Chondrocyte (in vitro differentiated cells): ENCODE results near the gene PCDHGB5. TPM values are rescaled to one million over a fixed set of nuclear protein-coding genes. Genes with fewer than 3 reads are reported as not detected.

ENCODE experiments used
- DNase-seq: peaks from one replicate; pipeline ENCODE4 v3.0.0; 2021; ENCODE audit warnings: mixed read lengths, low spot score
- H3K27ac Mint-ChIP-seq: one replicate; pipeline ENCODE4 v1.8.0; 2021; ENCODE audit warnings: mild to moderate bottlenecking, moderate library complexity, mixed read lengths; ENCODE audit not compliant: unreplicated experiment
- H3K27me3 Mint-ChIP-seq: 2 replicates; pipeline ENCODE4 v1.8.0; 2021; ENCODE audit warnings: low read depth, mixed read lengths
- H3K36me3 Mint-ChIP-seq: 2 replicates; pipeline ENCODE4 v1.8.0; 2021; ENCODE audit warnings: low read depth, mixed read lengths
- H3K4me1 Mint-ChIP-seq: 2 replicates; pipeline ENCODE4 v1.8.0; 2021; ENCODE audit warnings: low read depth, mild to moderate bottlenecking, mixed read lengths
- H3K4me3 Mint-ChIP-seq: one replicate; pipeline ENCODE4 v1.8.0; 2021; ENCODE audit warnings: mild to moderate bottlenecking, moderate library complexity, mixed read lengths; ENCODE audit not compliant: unreplicated experiment
- H3K9me3 Mint-ChIP-seq: 2 replicates; pipeline ENCODE4 v1.8.0; 2021; ENCODE audit warnings: low read depth, mixed read lengths
- total RNA-seq: library from RNA; stranded (reverse); gene quantifications from 3 replicates; pipeline ENCODE4 v1.2.1, GENCODE V29; 2021
- TF ChIP-seq, protein P1 (sequence below): fragments of 200-600 bp; sonication (generic); IDR thresholded peaks from 2 replicates; pipeline ENCODE4 v1.5.0; 2021; ENCODE audit warnings: antibody characterized with exemption, mild to moderate bottlenecking, moderate library complexity

PCDHGB5 gene
- total RNA-seq, 1 donor from 2014 or later: 1.1 TPM

- Mint-ChIP-seq H3K9me3 (peaks cover 16% of the 10 kb centered on the region), H3K4me1 (peaks cover 4% of the 10 kb centered on the region), H3K4me3 (no peak overlapping the region), H3K27me3 (no peaks in the 10 kb centered on the region), H3K27ac (no peak overlapping the region), H3K36me3 (peaks cover 11% of the 10 kb centered on the region)
- TF ChIP-seq, protein P1, sequence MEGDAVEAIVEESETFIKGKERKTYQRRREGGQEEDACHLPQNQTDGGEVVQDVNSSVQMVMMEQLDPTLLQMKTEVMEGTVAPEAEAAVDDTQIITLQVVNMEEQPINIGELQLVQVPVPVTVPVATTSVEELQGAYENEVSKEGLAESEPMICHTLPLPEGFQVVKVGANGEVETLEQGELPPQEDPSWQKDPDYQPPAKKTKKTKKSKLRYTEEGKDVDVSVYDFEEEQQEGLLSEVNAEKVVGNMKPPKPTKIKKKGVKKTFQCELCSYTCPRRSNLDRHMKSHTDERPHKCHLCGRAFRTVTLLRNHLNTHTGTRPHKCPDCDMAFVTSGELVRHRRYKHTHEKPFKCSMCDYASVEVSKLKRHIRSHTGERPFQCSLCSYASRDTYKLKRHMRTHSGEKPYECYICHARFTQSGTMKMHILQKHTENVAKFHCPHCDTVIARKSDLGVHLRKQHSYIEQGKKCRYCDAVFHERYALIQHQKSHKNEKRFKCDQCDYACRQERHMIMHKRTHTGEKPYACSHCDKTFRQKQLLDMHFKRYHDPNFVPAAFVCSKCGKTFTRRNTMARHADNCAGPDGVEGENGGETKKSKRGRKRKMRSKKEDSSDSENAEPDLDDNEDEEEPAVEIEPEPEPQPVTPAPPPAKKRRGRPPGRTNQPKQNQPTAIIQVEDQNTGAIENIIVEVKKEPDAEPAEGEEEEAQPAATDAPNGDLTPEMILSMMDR: no peak
- no peak for DNase-seq
Measured at GRCh38 chr5:141439411-141440141, 41.8 kb downstream of the PCDHGB5 start.

DNA sequence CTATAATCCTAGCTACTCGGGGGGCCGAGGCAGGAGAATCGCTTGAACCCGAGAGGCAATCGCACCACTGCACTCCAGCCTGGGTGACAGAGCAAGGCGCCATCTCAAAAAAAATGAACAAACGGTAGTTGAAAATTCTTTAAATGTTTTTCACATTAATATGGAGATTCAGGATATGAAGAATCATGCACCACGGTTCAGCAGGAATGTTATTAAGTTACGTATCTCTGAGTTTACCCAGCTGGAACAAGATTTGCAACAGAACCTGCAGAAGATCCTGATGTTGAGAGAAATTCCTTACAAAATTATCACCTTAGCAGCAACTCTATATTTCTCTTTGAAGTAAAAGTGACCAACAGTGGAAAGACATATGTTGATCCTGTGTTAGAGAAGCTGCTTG, 42.6 kb downstream of the PCDHGB5 start:
- Mint-ChIP-seq H3K27ac (no peak overlapping the region), H3K27me3 (no peaks in the 10 kb centered on the region), H3K9me3 (peaks cover 17% of the 10 kb centered on the region), H3K4me3 (no peak overlapping the region), H3K4me1 (peaks cover 4% of the 10 kb centered on the region), H3K36me3 (peaks cover 13% of the 10 kb centered on the region)
- no peak for DNase-seq
- TF ChIP-seq, protein P1: no peak

DNA sequence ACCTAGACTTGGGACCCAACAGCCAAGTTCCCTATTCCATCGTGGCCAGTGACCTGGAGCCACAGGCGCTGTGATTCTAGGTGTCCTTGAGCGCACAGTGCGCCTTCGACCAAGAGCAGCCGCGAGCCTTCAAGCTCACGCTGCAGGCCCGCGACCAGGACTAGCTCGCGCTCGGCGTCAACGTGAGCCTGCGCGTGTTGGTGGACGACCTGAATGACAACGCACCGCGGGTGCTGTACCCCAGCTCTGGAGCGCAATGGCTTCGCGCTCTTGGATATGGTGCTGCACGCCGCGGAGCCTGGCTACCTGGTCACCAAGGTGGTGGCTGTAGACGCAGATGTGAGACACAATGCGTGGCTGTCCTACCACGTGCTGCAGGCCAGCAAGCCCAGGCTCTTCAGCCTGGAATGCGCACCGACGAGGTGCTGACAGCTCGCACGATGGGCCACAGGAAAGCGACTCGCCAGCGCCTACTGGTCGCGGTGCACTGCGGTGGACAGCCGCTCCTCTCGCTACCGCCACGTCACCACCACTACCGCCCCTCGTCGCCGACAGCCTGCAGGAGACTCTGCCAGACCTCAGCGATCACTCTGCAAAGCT, 43.9 kb downstream of the PCDHGB5 start:
- Mint-ChIP-seq H3K4me3 (no peak overlapping the region), H3K27me3 (no peaks in the 10 kb centered on the region), H3K36me3 (peaks cover 13% of the 10 kb centered on the region), H3K4me1 (peaks cover 4% of the 10 kb centered on the region), H3K9me3 (peaks cover 14% of the 10 kb centered on the region), H3K27ac (no peak overlapping the region)
- TF ChIP-seq, protein P1: no peak
- DNase-seq: no peak

Other genes starting within 250 kb of the PCDHGB5 start
- 1.2 to 3.1 TPM (median 1.2 TPM) in 3 replicates for gene PCDHB6, start 247.9 kb upstream of the PCDHGB5 start, total RNA-seq
- gene PCDHB7, start 225.3 kb upstream of the PCDHGB5 start, total RNA-seq: 1.1 to 2.5 TPM (median 1.2 TPM) in 3 replicates
- gene PCDHB8, start 220.2 kb upstream of the PCDHGB5 start, total RNA-seq: 1.1 to 3.1 TPM (median 1.7 TPM) in 3 replicates
- gene PCDHB16, start 215.6 kb upstream of the PCDHGB5 start, total RNA-seq: 4.3 to 6.1 TPM (median 5.9 TPM) in 3 replicates
- gene PCDHB9, start 210.8 kb upstream of the PCDHGB5 start, total RNA-seq: 3.1 to 4.8 TPM (median 3.7 TPM) in 3 replicates
- 3.8 to 5.3 TPM (median 4.3 TPM) in 3 replicates for gene PCDHB10, start 205.6 kb upstream of the PCDHGB5 start, total RNA-seq
- 0.90 to 2.4 TPM (median 1.3 TPM) in 3 replicates for gene PCDHB11, start 198.3 kb upstream of the PCDHGB5 start, total RNA-seq
- 1.5 to 2.4 TPM (median 1.7 TPM) in 3 replicates for gene PCDHB12, start 189.2 kb upstream of the PCDHGB5 start, total RNA-seq
- 2.4 to 2.9 TPM (median 2.9 TPM) in 3 replicates for gene PCDHB13, start 184.0 kb upstream of the PCDHGB5 start, total RNA-seq
- gene PCDHB14, start 174.6 kb upstream of the PCDHGB5 start, total RNA-seq: 2.7 to 4.9 TPM (median 4.0 TPM) in 3 replicates
- 1.7 to 4.3 TPM (median 1.9 TPM) in 3 replicates for gene PCDHB15, start 152.6 kb upstream of the PCDHGB5 start, total RNA-seq
- gene SLC25A2, start 93.9 kb upstream of the PCDHGB5 start, total RNA-seq: 0.15 to 0.48 TPM (median 0.41 TPM) in 3 replicates
- 66.4 to 73.3 TPM (median 69.7 TPM) in 3 replicates for gene TAF7, start 77.2 kb upstream of the PCDHGB5 start, total RNA-seq
- 0.10 to 0.23 TPM (median 0.15 TPM) in 3 replicates for gene PCDHGA1, start 67.4 kb upstream of the PCDHGB5 start, total RNA-seq
- gene PCDHGA2, start 59.2 kb upstream of the PCDHGB5 start, total RNA-seq: 0.19 to 0.30 TPM (median 0.23 TPM) in 3 replicates
- gene PCDHGA3, start 54.1 kb upstream of the PCDHGB5 start, total RNA-seq: 0.12 to 0.51 TPM (median 0.28 TPM) in 3 replicates
- gene PCDHGB1, start 47.8 kb upstream of the PCDHGB5 start, total RNA-seq: 2.4 to 2.7 TPM (median 2.7 TPM) in 3 replicates
- 0.72 to 1.4 TPM (median 0.94 TPM) in 3 replicates for gene PCDHGA4, start 42.9 kb upstream of the PCDHGB5 start, total RNA-seq
- gene PCDHGB2, start 38.0 kb upstream of the PCDHGB5 start, total RNA-seq: 0.95 to 1.8 TPM (median 1.0 TPM) in 3 replicates
- 0.15 to 0.48 TPM (median 0.27 TPM) in 3 replicates for gene PCDHGA5, start 33.8 kb upstream of the PCDHGB5 start, total RNA-seq
- gene PCDHGB3, start 27.7 kb upstream of the PCDHGB5 start, total RNA-seq: 0.21 to 0.36 TPM (median 0.30 TPM) in 3 replicates
- 0.38 to 0.65 TPM (median 0.45 TPM) in 3 replicates for gene PCDHGA6, start 24.1 kb upstream of the PCDHGB5 start, total RNA-seq
- gene PCDHGA7, start 15.2 kb upstream of the PCDHGB5 start, total RNA-seq: 0.17 to 0.31 TPM (median 0.28 TPM) in 3 replicates
- 12.6 to 14.2 TPM (median 14.2 TPM) in 3 replicates for gene PCDHGB4, start 10.2 kb upstream of the PCDHGB5 start, total RNA-seq
- gene PCDHGA8, start 5.3 kb upstream of the PCDHGB5 start, total RNA-seq: 0.47 to 0.59 TPM (median 0.51 TPM) in 3 replicates
- 0.97 to 3.6 TPM (median 1.4 TPM) in 3 replicates for gene PCDHGA9, start 4.8 kb downstream of the PCDHGB5 start, total RNA-seq
- gene PCDHGB6, start 10.1 kb downstream of the PCDHGB5 start, total RNA-seq: 52.4 to 64.2 TPM (median 56.8 TPM) in 3 replicates
- gene PCDHGA10, start 15.0 kb downstream of the PCDHGB5 start, total RNA-seq: 14.9 to 17.4 TPM (median 15.8 TPM) in 3 replicates
- 3.5 to 5.4 TPM (median 4.3 TPM) in 3 replicates for gene PCDHGB7, start 19.7 kb downstream of the PCDHGB5 start, total RNA-seq
- gene PCDHGA11, start 23.1 kb downstream of the PCDHGB5 start, total RNA-seq: 1.3 to 2.4 TPM (median 1.4 TPM) in 3 replicates
- gene PCDHGA12, start 32.6 kb downstream of the PCDHGB5 start, total RNA-seq: 0.64 to 2.2 TPM (median 0.75 TPM) in 3 replicates
- 68.9 to 91.8 TPM (median 90.8 TPM) in 3 replicates for gene PCDHGC3, start 78.0 kb downstream of the PCDHGB5 start, total RNA-seq
- gene PCDHGC4, start 87.1 kb downstream of the PCDHGB5 start, total RNA-seq: 0.72 to 1.8 TPM (median 1.1 TPM) in 3 replicates
- gene PCDHGC5, start 91.1 kb downstream of the PCDHGB5 start, total RNA-seq: 1.7 to 3.6 TPM (median 2.0 TPM) in 3 replicates
- gene DIAPH1, start 221.1 kb downstream of the PCDHGB5 start, total RNA-seq: 44.1 to 56.2 TPM (median 44.9 TPM) in 3 replicates
- gene HDAC3, start 238.9 kb downstream of the PCDHGB5 start, total RNA-seq: 46.5 to 55.4 TPM (median 47.8 TPM) in 3 replicates
- gene RELL2, start 239.1 kb downstream of the PCDHGB5 start, total RNA-seq: 2.9 to 6.1 TPM (median 5.2 TPM) in 3 replicates